H1 (cell line): ENCODE data around the gene TNP2. TPM values are rescaled to one million over a fixed set of nuclear protein-coding genes. Genes with fewer than 3 reads are reported as not detected.

Experiments used
- CTCF ChIA-PET: fragments of 300-600 bp; sonication (Branson Sonifier 250); formaldehyde crosslinking; loops from one replicate; lab custom pipeline; 2021; ENCODE audit not compliant: partially characterized antibody; lab: Charles Lee
- POLR2A ChIA-PET: fragments of 300-600 bp; sonication (Branson Sonifier 250); formaldehyde crosslinking; loops from one replicate; lab custom pipeline; 2021; ENCODE audit warnings: inconsistent platforms; ENCODE audit not compliant: partially characterized antibody; lab: Charles Lee
- DNase-seq, 2 experiments: peaks; one replicate each; pipeline versions ENCODE4 v3.0.0 to v3.0.0-alpha.2; 2010 to 2022; ENCODE audit warnings: low spot score in 2 of 2, low read depth in 1 of 2, mixed read lengths in 1 of 2
- FAIRE-seq: peaks from 2 replicates; lab custom pipeline; 2011; peaks lifted over from hg19 to GRCh38; lab: Jason Lieb, UNC
- H2AFZ ChIP-seq: 2 replicates; pipeline ENCODE4 v1.8.1; 2012; ENCODE audit warnings: low read length, inconsistent platforms
- H2AK5ac ChIP-seq: 2 replicates; pipeline ENCODE4 v1.6.1; 2013; ENCODE audit warnings: low read depth, low read length
- H2BK120ac ChIP-seq: replicated peaks from 2 replicates; pipeline ENCODE3; 2013; ENCODE audit warnings: low read depth, low read length, inconsistent platforms
- H2BK12ac ChIP-seq: 2 replicates; pipeline ENCODE4 v1.6.1; 2013; ENCODE audit warnings: low read depth, low read length
- H2BK15ac ChIP-seq: 2 replicates; pipeline ENCODE4 v1.6.1; 2013; ENCODE audit warnings: low read length
- H2BK20ac ChIP-seq: 2 replicates; pipeline ENCODE4 v1.6.1; 2013; ENCODE audit warnings: low read length
- H2BK5ac ChIP-seq: 2 replicates; pipeline ENCODE4 v1.6.1; 2013; ENCODE audit warnings: low read depth, low read length
- H3K14ac ChIP-seq: 2 replicates; pipeline ENCODE4 v1.6.1; 2013; ENCODE audit warnings: inconsistent platforms; ENCODE audit not compliant: insufficient read length
- H3K18ac ChIP-seq: 2 replicates; pipeline ENCODE4 v1.6.1; 2013; ENCODE audit warnings: low read length; ENCODE audit errors: extremely low read depth
- H3K23ac ChIP-seq: 2 replicates; pipeline ENCODE4 v1.6.1; 2013; ENCODE audit warnings: inconsistent platforms; ENCODE audit not compliant: insufficient read length
- H3K23me2 ChIP-seq: 2 replicates; pipeline ENCODE4 v1.6.1; 2013; ENCODE audit warnings: low read depth, low read length
- H3K27ac ChIP-seq: 2 replicates; pipeline ENCODE4 v1.6.1; 2011; ENCODE audit warnings: low read depth, low read length, inconsistent platforms
- H3K27me3 ChIP-seq, 4 experiments: replicated peaks in 1 of 4; 1 replicate in 1 of 4; 2 replicates in 3 of 4; pipeline versions ENCODE4 v1.6.1 to v1.8.1; 2011 to 2013; ENCODE audit warnings: low read length in 3 of 4, mild to moderate bottlenecking in 3 of 4, inconsistent platforms in 2 of 4, mixed read lengths in 2 of 4, moderate library complexity in 1 of 4; ENCODE audit not compliant: control insufficient read depth in 3 of 4, insufficient read depth in 3 of 4; ENCODE audit errors: extremely low read depth in 1 of 4
- H3K36me3 ChIP-seq, 4 experiments: 2 replicates each; pipeline versions ENCODE4 v1.6.1 to v1.8.1; 2011 to 2013; ENCODE audit warnings: mild to moderate bottlenecking in 4 of 4, low read length in 3 of 4, moderate library complexity in 2 of 4, control low read depth in 1 of 4, inconsistent platforms in 1 of 4; ENCODE audit not compliant: insufficient read depth in 4 of 4, control insufficient read depth in 2 of 4
- H3K4ac ChIP-seq: replicated peaks from 2 replicates; pipeline ENCODE3; 2013; ENCODE audit warnings: low read length, low read depth, mixed read lengths, inconsistent platforms; ENCODE audit not compliant: insufficient read length
- H3K4me1 ChIP-seq, 4 experiments: replicated peaks in 1 of 4; 1 replicate in 1 of 4; 2 replicates in 3 of 4; pipeline versions ENCODE4 v1.6.1 to v1.8.1; 2011 to 2013; ENCODE audit warnings: low read length in 3 of 4, inconsistent platforms in 2 of 4, mixed read lengths in 1 of 4; ENCODE audit not compliant: insufficient read depth in 4 of 4, control insufficient read depth in 3 of 4
- H3K4me2 ChIP-seq, 2 experiments: 2 replicates each; pipeline versions ENCODE4 v1.6.1 to v1.8.1; 2011 to 2013; ENCODE audit warnings: low read depth in 2 of 2, low read length in 2 of 2, control low read depth in 1 of 2, inconsistent platforms in 1 of 2, mild to moderate bottlenecking in 1 of 2; ENCODE audit not compliant: insufficient read depth in 1 of 2
- H3K4me3 ChIP-seq, 4 experiments: fragments of 200-600, 300-600 bp in 1 of 4; sonication (generic), shearing (Covaris generic), sonication (Bioruptor Twin) in 1 of 4; 2 replicates each; pipeline versions ENCODE4 v1.5.1 to v1.8.1; 2011 to 2016; ENCODE audit warnings: low read length in 4 of 4, low read depth in 3 of 4, control low read depth in 2 of 4, inconsistent platforms in 2 of 4, mild to moderate bottlenecking in 2 of 4, mixed read lengths in 1 of 4, moderate library complexity in 1 of 4; ENCODE audit not compliant: insufficient read depth in 2 of 4; ENCODE audit errors: extremely low read depth in 1 of 4
- H3K56ac ChIP-seq: replicated peaks from 2 replicates; pipeline ENCODE3; 2013; ENCODE audit warnings: low read depth, mild to moderate bottlenecking, mixed read lengths, low read length, inconsistent platforms; ENCODE audit not compliant: insufficient read length
- H3K79me1 ChIP-seq: 2 replicates; pipeline ENCODE4 v1.6.1; 2013; ENCODE audit warnings: low read depth, low read length, control low read depth
- H3K79me2 ChIP-seq, 2 experiments: 2 replicates each; pipeline versions ENCODE4 v1.6.1 to v1.8.1; 2012 to 2013; ENCODE audit warnings: low read length in 2 of 2, mild to moderate bottlenecking in 2 of 2, inconsistent platforms in 1 of 2; ENCODE audit not compliant: insufficient read depth in 2 of 2, control insufficient read depth in 1 of 2
- H3K9ac ChIP-seq, 4 experiments: replicated peaks in 1 of 4; 1 replicate in 1 of 4; 2 replicates in 3 of 4; pipeline versions ENCODE4 v1.6.1 to v1.8.1; 2011 to 2013; ENCODE audit warnings: low read depth in 3 of 4, low read length in 3 of 4, control low read depth in 2 of 4, mild to moderate bottlenecking in 2 of 4, moderate library complexity in 2 of 4, inconsistent platforms in 1 of 4; ENCODE audit errors: extremely low read depth in 1 of 4
- H3K9me3 ChIP-seq, 2 experiments: 2 replicates each; pipeline versions ENCODE4 v1.6.1 to v1.8.1; 2012 to 2013; ENCODE audit warnings: mild to moderate bottlenecking in 2 of 2, moderate library complexity in 2 of 2, control low read depth in 1 of 2, inconsistent platforms in 1 of 2, low read depth in 1 of 2, low read length in 1 of 2, mixed read lengths in 1 of 2; ENCODE audit not compliant: insufficient read depth in 2 of 2
- H4K20me1 ChIP-seq, 2 experiments: replicated peaks in 1 of 2; 2 replicates each; pipeline versions ENCODE3 to v1.8.1; 2011 to 2013; ENCODE audit warnings: inconsistent platforms in 2 of 2, low read length in 2 of 2, mild to moderate bottlenecking in 1 of 2; ENCODE audit not compliant: insufficient read depth in 2 of 2, control insufficient read depth in 1 of 2
- H4K5ac ChIP-seq: 2 replicates; pipeline ENCODE4 v1.6.1; 2013; ENCODE audit warnings: low read length, low read depth, mixed read lengths, inconsistent platforms; ENCODE audit not compliant: insufficient read length
- H4K8ac ChIP-seq: 2 replicates; pipeline ENCODE4 v1.8.0; 2013; ENCODE audit warnings: mild to moderate bottlenecking, moderate library complexity, low read length, inconsistent platforms; ENCODE audit not compliant: insufficient read depth; ENCODE audit errors: extremely low read depth
- H4K91ac ChIP-seq: replicated peaks from 2 replicates; pipeline ENCODE3; 2013; ENCODE audit warnings: low read length, mixed read lengths, inconsistent platforms; ENCODE audit not compliant: insufficient read length
- BACH1 ChIP-seq: IDR thresholded peaks from 2 replicates; pipeline ENCODE4 v1.6.1; 2012; ENCODE audit warnings: low read length, improper control_type of control experiment
- HDAC6 ChIP-seq: IDR thresholded peaks from one replicate; pipeline ENCODE4 v1.7.1; 2012; ENCODE audit warnings: low read depth, mild to moderate bottlenecking, inconsistent platforms, low read length, moderate library complexity
- TBP ChIP-seq: IDR thresholded peaks from 2 replicates; pipeline ENCODE4 v1.6.1; 2011; ENCODE audit warnings: low read depth, low read length, improper control_type of control experiment
- WGBS, 2 experiments: shearing (Covaris generic) in 1 of 2; methylation state at CpG; one replicate each; pipeline versions ENCODE4 v1.1.6 to v1.1.7; 2013 to 2015; ENCODE audit warnings: low lambda C conversion rate in 2 of 2, mixed read lengths in 2 of 2, inconsistent platforms in 1 of 2, low coverage in 1 of 2, missing lambda C conversion rate in 1 of 2; ENCODE audit not compliant: insufficient replicate concordance in 2 of 2, insufficient coverage in 1 of 2, insufficient read length in 1 of 2; ENCODE audit errors: extremely low coverage in 1 of 2, missing lambda C conversion rate in 1 of 2; 5-methylcytosine and 5-hydroxymethylcytosine counted together
- polyA plus RNA-seq, 7 experiments: library from polyadenylated mRNA; depleted of rRNA in 3 of 7; stranded (reverse) in 5 of 7; unstranded in 2 of 7; fragments of >200 nt in 5 of 7; fragments of 200-250 nt in 2 of 7; gene quantifications; 1 replicate in 5 of 7; 2 replicates in 1 of 7; 4 replicates in 1 of 7; pipeline versions ENCODE4 v1.2.1 to v1.2.3, GENCODE V29; 2011 to 2013; ENCODE audit warnings: missing spikeins in 2 of 7, mixed read lengths in 2 of 7
- total RNA-seq: library from RNA; stranded (reverse); fragmentation: NEBNext Ultra II Directional; extraction: Animal tissue kit (Norgen Biotek cat#: 25700); gene quantifications from 2 replicates; pipeline ENCODE4 v1.2.1, GENCODE V29; 2021

TNP2 gene
- total and polyA plus RNA-seq, 2 of the 8 experiments (the other 6 are each of a cell fraction or from before 2014, with no cell fraction given): not detected

- H4K5ac ChIP-seq: no peak overlapping the region
- no peak overlapping the region for H3K14ac ChIP-seq
- H3K36me3 ChIP-seq: no peaks in the 10 kb centered on the region
- FAIRE-seq: no peak
- H2BK120ac ChIP-seq: no peak overlapping the region
- no peaks in the 10 kb centered on the region for H3K23me2 ChIP-seq
- H3K4me1 ChIP-seq: peaks cover 5 to 9% (median 9%) of the 10 kb centered on the region in 4 experiments
- H3K9me3 ChIP-seq: no peaks in the 10 kb centered on the region
- peak overlapping the region; percentile 8; the same call in 1 of the 2 replicates for H2BK5ac ChIP-seq
- 73% methylated on average over 10 of the region's 10 CpGs; no CpG with 5 or more reads in 1 of the 2 experiments for WGBS, 2 experiments
- H3K27me3 ChIP-seq: no peaks in the 10 kb centered on the region
- TF ChIP-seq BACH1 (no peak), TBP (no peak), HDAC6 (no peak)
- no peak overlapping the region for H2AFZ ChIP-seq
- H3K18ac ChIP-seq: no peak overlapping the region; the same call in 1 of the 2 replicates
- H4K20me1 ChIP-seq: no peaks in the 10 kb centered on the region
- H4K8ac ChIP-seq: no peak overlapping the region
- no peak overlapping the region for H4K91ac ChIP-seq
- no peak overlapping the region for H3K4me3 ChIP-seq
- no peak overlapping the region for H3K23ac ChIP-seq
- 0 out of 2 replicates have a peak overlapping the region, but pooled peaks have one; percentile 6 for H2BK15ac ChIP-seq
- CTCF ChIA-PET: interaction anchor here (1.0 to 3.8 kb wide), 4 partner anchors 15 to 61 kb away, joined by 3 to 13 read pairs (median 4); partner anchors contain the start of gene SOCS1
- peak overlapping the region; percentile 7 to 22; a peak in 2 of 4 replicates for H3K4me2 ChIP-seq
- H2BK12ac ChIP-seq: 0 out of 2 replicates have a peak overlapping the region, but pooled peaks have one; percentile 90
- H3K79me2 ChIP-seq: no peaks in the 10 kb centered on the region
- no peaks in the 10 kb centered on the region for H3K79me1 ChIP-seq
- DNase-seq: no peak
- H2AK5ac ChIP-seq: peak overlapping the region; percentile 79; the same call in 1 of the 2 replicates
- H3K56ac ChIP-seq: no peak overlapping the region
- POLR2A ChIA-PET: interaction anchor here (0.8 to 2.7 kb wide), 7 partner anchors 9 to 41 kb away, joined by 3 to 11 read pairs (median 3); partner anchors contain the start of gene SOCS1
- no peak overlapping the region for H3K27ac ChIP-seq
- peak overlapping the region; percentile 43; the same call in 1 of the 2 replicates for H2BK20ac ChIP-seq
- H3K9ac ChIP-seq: no peak overlapping the region
- H3K4ac ChIP-seq: no peak overlapping the region
These were observed 27.8 kb upstream of the TNP2 start for GRCh38 chr16:11296706-11297491.
